Stimulated activated CD8-positive, alpha-beta memory T cell treated with anti-CD3 and anti-CD28 coated beads, Interleukin-12 subunit alpha, Interleukin-12 subunit beta, amount 100 ng/mL, for 4 hours (primary cell): ENCODE measurements around the gene CUX1.

Source experiments
- DNase-seq: peaks from one replicate; pipeline ENCODE4 v3.0.0-alpha.2; 2020; ENCODE audit warnings: low read depth

CUX1 gene

GRCh38 chr7:101957744-101958525, 140.5 kb downstream of the CUX1 start:
- no peak for DNase-seq

- DNase-seq = no peak
Measured at GRCh38 chr7:101959342-101959741, 141.9 kb downstream of the CUX1 start.

- no peak for DNase-seq
Measured at GRCh38 chr7:101959829-101960228, 142.4 kb downstream of the CUX1 start.

- no peak for DNase-seq
Measured at GRCh38 chr7:101960323-101960722, 142.9 kb downstream of the CUX1 start.

- DNase-seq = no peak
Measured at GRCh38 chr7:101960985-101961708, 143.7 kb downstream of the CUX1 start.

GRCh38 chr7:101961811-101962210, 144.4 kb downstream of the CUX1 start:
- DNase-seq = no peak

- DNase-seq = no peak
Measured at GRCh38 chr7:101963693-101964092, 146.3 kb downstream of the CUX1 start.

GRCh38 chr7:101964680-101965452, 147.4 kb downstream of the CUX1 start:
- DNase-seq = no peak

GRCh38 chr7:101968720-101969466, 151.5 kb downstream of the CUX1 start:
- no peak for DNase-seq

GRCh38 chr7:101969997-101970585, 152.7 kb downstream of the CUX1 start:
- no peak for DNase-seq

GRCh38 chr7:101970801-101971200, 153.4 kb downstream of the CUX1 start:
- DNase-seq = no peak

GRCh38 chr7:101971457-101971856, 154.0 kb downstream of the CUX1 start:
- DNase-seq = no peak

- no peak for DNase-seq
Measured at GRCh38 chr7:101972627-101973026, 155.2 kb downstream of the CUX1 start.

- no peak for DNase-seq
Measured at GRCh38 chr7:101973130-101973529, 155.7 kb downstream of the CUX1 start.

GRCh38 chr7:101974393-101974792, 157.0 kb downstream of the CUX1 start:
- DNase-seq = no peak

- no peak for DNase-seq
Measured at GRCh38 chr7:101975046-101975445, 157.6 kb downstream of the CUX1 start.

- DNase-seq = no peak
Measured at GRCh38 chr7:101976411-101976810, 159.0 kb downstream of the CUX1 start.

GRCh38 chr7:101977249-101977648, 159.8 kb downstream of the CUX1 start:
- no peak for DNase-seq

GRCh38 chr7:101978683-101979082, 161.3 kb downstream of the CUX1 start:
- DNase-seq = no peak

- no peak for DNase-seq
Measured at GRCh38 chr7:101983147-101983811, 165.9 kb downstream of the CUX1 start.
